Brain microvascular endothelial cell (primary cell): Measurements from ENCODE around the gene PPFIA2.

ENCODE experiments used
- DNase-seq: peaks from one replicate; pipeline ENCODE4 v3.0.0-alpha.2; 2020
- H3K27ac ChIP-seq: fragments of 250-450 bp; sonication (Bioruptor Pico); 2 replicates; pipeline ENCODE4 v1.5.1; 2020; ENCODE audit warnings: mild to moderate bottlenecking, moderate library complexity
- H3K27me3 ChIP-seq: fragments of 250-450 bp; sonication (Bioruptor Pico); replicated peaks from 2 replicates; pipeline ENCODE4 v1.5.1; 2020; ENCODE audit warnings: mild to moderate bottlenecking
- H3K36me3 ChIP-seq: fragments of 250-450 bp; sonication (Bioruptor Pico); replicated peaks from 2 replicates; pipeline ENCODE4 v1.5.1; 2020; ENCODE audit warnings: mild to moderate bottlenecking
- H3K4me3 ChIP-seq: 2 replicates; pipeline ENCODE4 v1.5.1; 2011; ENCODE audit warnings: low read depth, mild to moderate bottlenecking, control low read depth, low read length, moderate library complexity
- in situ Hi-C: cut with HindIII; loops from 2 replicates; pipeline ENCODE4 v1.10.0; 2017; ENCODE audit warnings: low sequenced_read_pairs, low pct_ligation_motif_present
- TF ChIP-seq, protein P1 (sequence below): IDR thresholded peaks from 2 replicates; pipeline ENCODE4 v1.5.1; 2011; ENCODE audit warnings: low read depth, mild to moderate bottlenecking, moderate library complexity, low read length, control low read depth, inconsistent platforms; ENCODE audit errors: missing control alignments

Gene PPFIA2

GRCh38 chr12:81727391-81727790, 31.8 kb downstream of the PPFIA2 start:
- Histone ChIP-seq H3K27ac (no peak overlapping the region), H3K27me3 (no peaks in the 10 kb centered on the region), H3K4me3 (no peak overlapping the region), H3K36me3 (no peaks in the 10 kb centered on the region)
- TF ChIP-seq, protein P1, sequence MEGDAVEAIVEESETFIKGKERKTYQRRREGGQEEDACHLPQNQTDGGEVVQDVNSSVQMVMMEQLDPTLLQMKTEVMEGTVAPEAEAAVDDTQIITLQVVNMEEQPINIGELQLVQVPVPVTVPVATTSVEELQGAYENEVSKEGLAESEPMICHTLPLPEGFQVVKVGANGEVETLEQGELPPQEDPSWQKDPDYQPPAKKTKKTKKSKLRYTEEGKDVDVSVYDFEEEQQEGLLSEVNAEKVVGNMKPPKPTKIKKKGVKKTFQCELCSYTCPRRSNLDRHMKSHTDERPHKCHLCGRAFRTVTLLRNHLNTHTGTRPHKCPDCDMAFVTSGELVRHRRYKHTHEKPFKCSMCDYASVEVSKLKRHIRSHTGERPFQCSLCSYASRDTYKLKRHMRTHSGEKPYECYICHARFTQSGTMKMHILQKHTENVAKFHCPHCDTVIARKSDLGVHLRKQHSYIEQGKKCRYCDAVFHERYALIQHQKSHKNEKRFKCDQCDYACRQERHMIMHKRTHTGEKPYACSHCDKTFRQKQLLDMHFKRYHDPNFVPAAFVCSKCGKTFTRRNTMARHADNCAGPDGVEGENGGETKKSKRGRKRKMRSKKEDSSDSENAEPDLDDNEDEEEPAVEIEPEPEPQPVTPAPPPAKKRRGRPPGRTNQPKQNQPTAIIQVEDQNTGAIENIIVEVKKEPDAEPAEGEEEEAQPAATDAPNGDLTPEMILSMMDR, result no peak
- in situ Hi-C loops, result no loop called here
- DNase-seq, result no peak

DNA sequence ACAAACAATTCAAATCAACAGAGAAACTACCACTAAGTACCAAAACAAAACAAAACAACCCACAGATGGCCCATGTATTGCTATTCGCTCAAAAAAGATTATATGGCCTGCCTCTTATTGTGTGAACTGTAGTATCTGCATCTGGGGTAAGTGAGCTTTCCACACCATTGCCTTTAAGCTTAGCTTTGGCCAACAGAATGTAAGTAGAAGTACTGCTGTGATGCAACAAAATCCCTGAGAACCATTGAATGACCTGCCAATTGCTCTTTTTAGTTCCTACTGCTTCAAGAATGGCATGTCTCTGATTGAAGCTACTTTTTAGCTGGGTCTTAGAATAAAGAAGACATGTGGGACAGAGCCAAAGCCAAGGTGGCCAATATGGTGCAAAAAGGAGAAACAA, 32.5 kb downstream of the PPFIA2 start:
- Histone ChIP-seq H3K4me3 (no peak overlapping the region), H3K27me3 (no peaks in the 10 kb centered on the region), H3K36me3 (no peaks in the 10 kb centered on the region), H3K27ac (no peak overlapping the region)
- in situ Hi-C loops, result no loop called here
- TF ChIP-seq, protein P1, result no peak
- no peak for DNase-seq

DNA sequence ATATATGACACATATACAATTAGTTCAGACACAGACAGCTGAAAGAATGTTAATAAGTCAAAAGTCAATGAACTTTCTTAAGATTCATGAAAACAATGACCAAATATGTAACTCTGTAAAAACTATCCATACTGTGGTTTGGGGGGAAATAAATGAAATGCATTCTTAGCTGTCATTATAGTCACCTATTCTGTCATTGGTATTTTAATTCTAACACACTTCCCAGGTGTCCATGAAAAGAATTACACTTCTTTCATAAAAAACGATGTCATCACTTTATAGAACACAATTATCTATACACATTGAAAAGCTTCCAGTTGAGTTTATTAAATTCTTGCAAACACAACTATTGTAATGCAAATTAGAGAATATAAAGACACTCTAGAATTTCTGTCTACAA, 35.8 kb downstream of the PPFIA2 start:
- TF ChIP-seq, protein P1, result no peak
- in situ Hi-C loops, result no loop called here
- DNase-seq, result no peak
- Histone ChIP-seq H3K27ac (no peak overlapping the region), H3K4me3 (no peak overlapping the region), H3K36me3 (no peaks in the 10 kb centered on the region), H3K27me3 (no peaks in the 10 kb centered on the region)

GRCh38 chr12:81722004-81722403, 37.1 kb downstream of the PPFIA2 start:
- H3K27ac ChIP-seq, result no peak overlapping the region

GRCh38 chr12:81718616-81719015, 40.5 kb downstream of the PPFIA2 start:
- Histone ChIP-seq H3K27ac (no peak overlapping the region), H3K27me3 (no peaks in the 10 kb centered on the region), H3K36me3 (no peaks in the 10 kb centered on the region), H3K4me3 (no peak overlapping the region)
- DNase-seq, result no peak
- TF ChIP-seq, protein P1, result no peak
- in situ Hi-C loops, result no loop called here

More at GRCh38 chr12:81722004-81722403, 37.1 kb downstream of the PPFIA2 start:
- Histone ChIP-seq H3K36me3 (no peaks in the 10 kb centered on the region), H3K27me3 (no peaks in the 10 kb centered on the region), H3K4me3 (no peak overlapping the region)
- TF ChIP-seq, protein P1, result no peak
- in situ Hi-C loops, result no loop called here
- peak; percentile 27 for DNase-seq

DNA sequence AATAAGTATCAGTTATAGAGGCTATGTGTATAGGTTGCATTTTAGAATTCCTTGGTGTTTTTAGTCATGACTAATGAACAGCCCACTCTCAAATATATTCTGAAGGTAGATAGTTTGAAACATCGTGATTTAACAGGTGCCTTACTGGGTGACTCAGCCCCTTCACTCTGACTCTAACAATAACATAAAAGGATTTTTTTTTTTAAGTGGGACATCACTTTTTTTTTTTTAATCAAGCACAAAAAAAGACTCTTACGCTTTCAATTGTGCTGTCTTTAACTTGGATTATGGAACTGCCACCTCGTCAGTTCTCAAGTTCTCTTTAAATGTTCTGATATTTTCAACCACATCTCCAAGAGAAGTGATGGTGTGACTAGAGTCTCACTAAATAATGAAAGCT, 46.6 kb downstream of the PPFIA2 start:
- H3K4me3 ChIP-seq, result no peak overlapping the region
- H3K36me3 ChIP-seq, result no peaks in the 10 kb centered on the region
- in situ Hi-C loops, result no loop called here
- TF ChIP-seq, protein P1, result no peak
- no peak overlapping the region for H3K27ac ChIP-seq
- no peaks in the 10 kb centered on the region for H3K27me3 ChIP-seq
- no peak for DNase-seq
